Activated T-helper 1 cell treated with anti-CD3 and anti-CD28 coated beads, Interleukin-2, amount 50 U/mL, for 16 hours (primary cell): ENCODE data around the gene RASA4B.
A peak's percentile ranks its signal among the peaks of the same experiment; 100 is the strongest.
"Not testable (repeated sequence)": the region's sequence is repeated elsewhere in the genome, so short reads cannot be mapped to it uniquely, and the experiment has no call there.

ENCODE experiments used
- DNase-seq, 2 donors: peaks; one replicate each; pipeline ENCODE4 v3.0.0-alpha.2; 2020; ENCODE audit warnings: low read depth in 1 of 2, low spot score in 1 of 2

Gene RASA4B

DNA sequence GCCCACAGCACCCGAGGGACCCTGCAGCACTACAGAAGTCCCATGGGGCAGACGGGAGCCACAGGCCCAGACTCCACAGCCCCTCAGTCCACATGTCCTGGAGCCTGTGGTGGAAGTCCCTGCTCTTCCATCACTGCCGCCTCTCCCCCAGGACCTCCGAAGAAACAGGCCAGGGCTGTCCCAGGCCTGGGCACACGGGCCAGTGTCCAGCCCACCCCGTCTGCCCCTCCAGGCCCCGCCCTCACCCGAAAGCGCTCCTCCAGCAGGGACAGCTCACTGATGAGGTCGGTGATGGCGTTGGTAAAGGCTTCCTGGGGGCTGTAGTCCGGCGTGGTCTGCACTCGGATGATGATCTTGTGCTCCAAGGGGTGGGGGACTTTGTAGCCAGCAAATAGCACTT is 43.5 kb downstream of the RASA4B start:
- DNase-seq = not testable (repeated sequence)

DNA sequence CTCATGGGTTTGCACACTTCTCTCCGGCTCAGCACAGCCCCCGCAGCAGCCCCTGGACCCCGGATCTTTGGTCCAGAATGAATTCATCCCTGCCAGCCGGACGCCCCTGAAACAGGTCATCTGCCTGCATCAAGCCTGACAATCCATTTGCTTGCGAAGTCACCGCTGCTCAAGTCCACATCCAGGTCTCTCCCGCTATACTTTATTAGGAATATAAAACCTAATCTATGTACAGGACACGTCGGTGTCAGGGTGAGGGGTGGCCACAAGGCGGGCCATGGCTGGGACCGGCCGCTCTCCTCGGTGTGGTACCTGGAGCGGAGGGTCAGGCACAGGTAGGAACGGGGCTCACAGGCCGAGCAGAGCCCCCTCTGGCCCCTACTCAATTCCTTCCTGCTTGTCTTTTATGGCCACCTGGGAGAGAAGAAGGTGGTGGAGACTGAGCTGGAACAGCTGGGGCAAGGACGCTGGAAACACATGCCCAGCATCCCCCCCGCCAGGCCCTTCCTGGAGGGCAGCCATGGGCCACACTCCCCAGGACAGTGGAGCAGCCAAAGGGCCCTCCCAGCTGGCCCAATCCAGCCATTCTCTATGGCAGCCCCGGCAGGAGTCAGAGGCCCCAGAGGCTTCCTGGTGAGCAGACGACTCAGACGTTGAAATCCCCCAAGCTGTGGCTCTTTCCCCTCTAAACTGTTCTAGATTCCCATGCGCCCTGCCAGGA is 44.1 kb downstream of the RASA4B start:
- no peak for DNase-seq

DNA sequence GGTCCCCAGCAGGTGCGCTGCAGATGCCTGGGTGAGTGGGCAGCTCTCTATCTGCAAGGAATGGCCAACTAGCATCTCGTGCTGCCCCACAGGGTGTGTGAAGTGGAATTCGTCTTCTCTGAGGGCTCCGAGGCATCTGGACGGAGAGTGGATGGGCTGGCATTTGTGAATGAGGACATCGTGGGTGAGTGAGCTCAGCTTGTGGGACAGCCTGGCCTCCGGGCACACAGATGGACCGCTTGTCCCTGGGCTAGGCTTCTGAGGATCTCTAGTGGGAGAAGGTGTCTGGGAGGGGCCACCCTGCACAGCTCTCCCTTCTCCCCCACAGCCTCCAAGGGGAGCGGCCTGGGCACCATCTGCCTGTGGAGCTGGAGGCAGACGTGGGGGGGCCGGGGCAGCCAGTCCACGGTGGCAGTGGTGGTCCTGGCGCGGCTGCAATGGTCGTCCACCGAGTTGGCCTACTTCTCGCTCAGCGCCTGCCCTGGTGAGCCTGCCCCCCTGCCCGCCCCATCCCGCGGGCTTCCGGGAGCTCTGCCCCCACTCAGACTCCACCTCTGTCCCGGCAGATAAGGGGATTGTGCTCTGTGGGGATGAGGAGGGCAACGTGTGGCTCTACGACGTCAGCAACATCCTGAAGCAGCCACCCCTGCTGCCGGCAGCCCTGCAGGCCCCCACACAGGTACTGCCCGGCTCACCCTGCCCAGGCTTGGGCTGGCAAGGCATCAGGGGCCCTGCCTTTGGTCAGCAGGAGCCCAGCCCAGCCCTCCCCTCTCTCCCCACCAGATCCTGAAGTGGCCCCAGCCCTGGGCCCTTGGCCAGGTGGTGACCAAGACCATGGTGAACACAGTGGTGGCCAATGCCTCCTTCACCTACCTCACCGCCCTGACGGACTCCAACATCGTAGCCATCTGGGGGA is 45.2 kb downstream of the RASA4B start:
- no peak for DNase-seq

DNA sequence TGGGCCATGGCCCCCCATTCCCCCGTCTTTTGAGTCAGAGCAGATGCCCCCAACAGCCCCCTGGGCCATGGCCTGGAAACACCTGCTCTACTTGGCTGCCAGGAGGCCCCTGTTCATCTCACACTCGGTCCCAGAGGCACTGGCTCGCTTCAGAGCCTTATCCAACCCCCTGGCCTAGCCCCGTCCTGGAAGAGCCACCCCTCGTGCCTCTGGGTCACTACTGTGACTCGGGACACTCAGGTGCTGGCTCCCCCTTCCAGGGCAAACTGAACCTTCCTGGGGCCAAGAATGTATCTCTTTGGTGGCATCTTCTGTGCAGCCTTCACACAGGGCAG is 45.8 kb downstream of the RASA4B start:
- no peak for DNase-seq

DNA sequence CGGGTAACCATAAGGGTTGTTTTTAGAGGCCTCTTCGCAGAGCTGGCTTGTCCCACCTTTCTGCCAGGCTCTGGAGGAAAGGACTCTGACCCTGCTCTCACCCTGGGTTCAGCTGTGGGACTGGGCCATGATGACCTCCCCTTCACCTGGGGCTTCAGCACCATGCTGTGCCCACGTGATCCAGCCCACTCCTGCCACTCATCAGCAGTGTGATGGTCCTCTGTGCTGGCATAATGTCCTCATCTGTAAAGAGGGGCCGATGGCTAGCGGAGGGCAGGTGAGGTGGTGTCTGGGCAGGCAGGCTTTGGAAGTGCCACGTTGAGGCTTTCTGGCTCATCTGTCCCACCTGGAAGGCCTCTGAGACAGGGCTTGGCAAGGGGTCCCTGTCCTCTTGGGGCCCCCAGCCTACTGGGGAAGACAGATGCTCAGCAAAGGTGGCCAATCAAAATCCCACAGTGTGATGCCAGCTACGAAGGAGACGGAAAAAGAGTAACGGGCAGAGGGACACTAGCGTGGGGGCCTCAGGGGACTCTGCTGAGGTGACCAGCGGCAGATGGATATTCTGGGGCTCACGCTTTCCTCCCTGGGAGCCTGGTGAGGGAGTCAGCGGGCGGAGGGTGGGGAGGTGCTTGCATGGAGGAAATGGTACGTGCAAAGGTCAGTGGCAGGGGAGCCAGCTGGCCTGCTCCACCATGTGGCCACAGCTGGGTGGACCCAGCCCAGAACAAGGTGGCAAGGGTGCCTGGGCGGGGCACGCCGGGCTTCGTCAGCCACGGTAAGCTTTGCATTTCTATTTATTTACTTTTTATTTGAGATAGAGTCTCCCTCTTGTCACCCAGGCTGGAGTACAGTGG is 47.4 kb downstream of the RASA4B start:
- DNase-seq = no peak

DNA sequence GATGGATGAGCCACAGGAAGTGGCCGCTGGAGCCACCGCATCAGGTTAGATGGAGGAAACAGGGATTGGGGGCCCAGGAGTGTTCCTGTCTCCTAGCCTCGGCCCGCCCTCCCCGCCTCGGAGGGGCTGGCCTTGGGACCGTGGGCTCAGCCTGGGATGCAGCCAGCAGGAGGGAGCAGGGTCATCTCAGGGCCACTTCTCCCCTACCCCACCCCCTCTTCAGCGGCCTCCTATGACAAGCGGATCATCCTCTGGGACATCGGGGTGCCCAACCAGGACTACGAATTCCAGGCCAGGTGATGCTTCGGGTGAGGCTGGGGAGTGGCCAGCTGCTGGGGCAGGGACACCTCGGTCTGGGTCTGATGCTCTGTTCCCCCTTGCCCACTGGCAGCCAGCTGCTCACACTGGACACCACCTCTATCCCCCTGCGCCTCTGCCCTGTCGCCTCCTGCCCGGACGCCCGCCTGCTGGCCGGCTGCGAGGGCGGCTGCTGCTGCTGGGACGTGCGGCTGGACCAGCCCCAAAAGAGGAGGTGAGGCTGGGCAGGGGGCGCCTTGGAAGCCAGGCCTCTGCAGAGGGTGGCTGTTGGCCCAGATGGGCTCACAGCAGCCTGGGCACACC is 48.1 kb downstream of the RASA4B start:
- DNase-seq = no peak

DNA sequence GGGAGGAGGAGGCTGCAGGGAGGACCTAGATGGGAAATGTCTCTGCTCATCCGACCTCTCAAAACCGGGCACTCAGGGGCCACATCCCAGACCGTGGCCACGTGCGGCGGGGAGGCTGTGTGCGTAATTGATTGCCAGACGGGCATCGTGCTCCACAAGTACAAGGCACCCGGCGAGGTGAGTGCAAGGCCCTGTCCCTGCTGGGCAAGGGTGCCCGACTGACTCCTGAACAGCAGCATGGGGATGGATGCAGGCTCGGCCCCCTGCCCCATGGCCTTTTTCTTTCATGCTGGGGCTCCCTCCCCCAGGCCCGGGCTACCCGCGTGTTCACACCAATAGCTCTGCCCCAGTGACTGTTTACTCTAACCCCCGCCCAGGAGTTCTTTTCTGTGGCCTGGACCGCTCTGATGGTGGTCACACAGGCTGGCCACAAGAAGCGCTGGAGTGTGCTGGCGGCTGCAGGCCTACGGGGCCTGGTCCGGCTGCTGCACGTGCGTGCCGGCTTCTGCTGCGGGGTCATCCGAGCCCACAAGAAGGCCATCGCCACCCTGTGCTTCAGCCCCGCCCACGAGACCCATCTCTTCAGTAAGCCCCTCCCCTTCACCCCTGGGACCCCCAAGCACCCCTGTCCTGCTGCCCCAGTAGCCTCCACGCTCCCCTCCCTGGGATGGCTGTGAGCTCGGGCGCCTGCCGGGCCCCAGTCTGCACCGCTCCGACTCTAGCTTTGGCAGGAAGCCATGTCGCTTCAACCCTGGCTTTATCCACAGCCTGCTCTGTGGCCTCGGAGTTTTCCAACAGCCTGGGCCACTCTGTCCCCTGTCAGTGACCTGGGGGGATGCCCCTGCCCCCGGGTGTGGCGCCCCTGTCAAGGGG is 48.9 kb downstream of the RASA4B start:
- no peak for DNase-seq

DNA sequence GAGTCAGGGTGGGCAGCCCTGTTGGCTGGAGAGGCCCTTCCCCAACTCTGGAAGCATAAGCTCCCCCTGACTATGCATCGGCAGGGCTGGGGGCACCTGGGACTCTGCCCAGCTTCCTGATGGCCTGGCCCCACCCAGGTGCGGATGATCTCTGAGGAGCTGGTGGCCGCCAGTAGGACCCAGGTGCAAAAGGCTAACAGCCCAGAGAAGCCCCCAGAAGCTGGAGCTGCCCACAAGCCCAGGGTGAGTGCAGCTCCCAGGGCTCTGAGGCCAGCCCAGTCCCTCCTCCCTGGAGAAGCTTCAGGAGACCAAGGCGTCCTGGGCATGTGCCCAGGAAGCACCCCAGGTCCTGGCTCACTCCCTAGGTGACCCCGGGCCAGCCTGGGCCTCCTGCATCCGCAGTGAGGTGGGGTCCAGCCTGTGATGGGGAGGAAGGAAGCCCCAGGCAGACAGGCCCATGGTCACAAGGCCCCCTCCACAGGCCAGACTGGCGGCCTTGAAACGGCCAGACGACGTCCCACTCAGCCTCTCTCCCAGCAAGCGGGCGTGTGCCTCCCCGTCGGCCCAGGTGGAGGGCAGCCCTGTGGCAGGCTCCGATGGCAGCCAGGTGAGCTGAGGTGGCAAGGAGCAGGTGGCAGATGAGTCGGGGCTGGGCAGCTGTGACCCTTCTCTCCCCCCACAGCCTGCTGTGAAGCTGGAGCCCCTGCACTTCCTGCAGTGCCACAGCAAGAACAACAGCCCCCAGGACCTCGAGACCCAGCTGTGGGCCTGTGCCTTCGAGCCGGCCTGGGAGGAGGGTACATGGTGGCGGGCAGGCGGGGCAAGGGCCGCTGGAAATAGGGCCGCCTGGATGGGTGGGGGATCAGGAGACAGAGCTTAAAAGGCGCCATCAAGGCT is 49.7 kb downstream of the RASA4B start:
- DNase-seq = no peak

DNA sequence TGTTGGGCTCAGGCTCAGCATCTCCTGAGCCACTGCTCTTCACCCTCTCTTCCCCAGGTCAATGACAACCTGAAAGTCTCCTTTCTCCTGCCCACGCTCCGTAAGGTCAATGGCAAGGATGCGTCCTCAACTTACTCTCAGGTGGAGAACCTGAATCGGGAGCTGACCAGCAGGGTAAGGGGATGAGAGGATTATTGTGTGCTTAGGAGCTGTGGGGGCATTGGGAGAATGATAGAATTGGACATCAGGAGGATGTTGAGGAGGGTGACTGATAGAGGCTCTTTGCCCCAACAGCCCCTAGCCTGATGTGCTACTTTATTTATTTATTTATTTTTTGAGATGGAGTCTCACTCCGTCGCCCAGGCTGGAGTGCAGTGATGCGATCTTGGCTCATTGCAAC is 51.5 kb downstream of the RASA4B start:
- no peak for DNase-seq

DNA sequence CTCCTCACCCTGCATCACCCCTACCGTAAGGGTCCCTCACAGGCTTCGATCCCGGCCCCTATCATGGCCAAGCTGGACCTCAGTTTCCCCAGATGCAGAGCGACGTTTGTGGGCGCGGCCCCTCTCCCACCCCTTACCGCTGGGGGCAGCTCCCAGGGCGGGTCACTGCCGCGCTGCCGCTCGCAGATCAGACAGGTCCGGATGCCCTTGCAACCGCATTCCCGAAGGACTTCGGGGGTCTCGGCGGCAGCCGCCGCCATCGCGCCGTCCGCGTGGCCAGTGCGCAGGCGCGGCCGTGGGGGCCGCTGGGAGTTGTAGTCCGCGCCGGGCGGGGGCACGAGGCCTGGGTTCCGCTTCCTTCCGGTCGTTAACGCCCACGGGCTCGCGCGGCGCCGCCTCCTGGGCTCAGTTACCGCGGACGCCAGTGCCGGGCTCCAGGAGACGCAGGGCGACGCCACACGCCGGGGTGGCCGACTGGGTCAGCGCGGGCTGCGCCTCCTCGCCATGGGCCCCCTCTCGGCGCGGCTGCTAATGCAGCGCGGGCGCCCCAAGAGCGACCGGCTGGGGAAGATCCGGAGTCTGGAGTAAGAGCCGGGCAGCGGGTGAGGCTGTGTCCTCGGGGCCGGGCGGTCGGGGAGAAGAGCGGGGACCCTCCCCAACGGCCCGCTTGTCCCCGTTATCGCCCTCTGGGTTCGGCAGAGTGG is 52.8 kb downstream of the RASA4B start, which contains the start of the genes ALKBH4 and LRWD1:
ALKBH4 (minus strand) TSS at position 287 of the 704 bp plus-strand sequence; CDS start at position 260, 27 bp downstream.
LRWD1 (plus strand) TSS at position 408 of the 704 bp plus-strand sequence; CDS start at position 505, 97 bp downstream.
- peak; percentile 89 to 94 for DNase-seq

DNA sequence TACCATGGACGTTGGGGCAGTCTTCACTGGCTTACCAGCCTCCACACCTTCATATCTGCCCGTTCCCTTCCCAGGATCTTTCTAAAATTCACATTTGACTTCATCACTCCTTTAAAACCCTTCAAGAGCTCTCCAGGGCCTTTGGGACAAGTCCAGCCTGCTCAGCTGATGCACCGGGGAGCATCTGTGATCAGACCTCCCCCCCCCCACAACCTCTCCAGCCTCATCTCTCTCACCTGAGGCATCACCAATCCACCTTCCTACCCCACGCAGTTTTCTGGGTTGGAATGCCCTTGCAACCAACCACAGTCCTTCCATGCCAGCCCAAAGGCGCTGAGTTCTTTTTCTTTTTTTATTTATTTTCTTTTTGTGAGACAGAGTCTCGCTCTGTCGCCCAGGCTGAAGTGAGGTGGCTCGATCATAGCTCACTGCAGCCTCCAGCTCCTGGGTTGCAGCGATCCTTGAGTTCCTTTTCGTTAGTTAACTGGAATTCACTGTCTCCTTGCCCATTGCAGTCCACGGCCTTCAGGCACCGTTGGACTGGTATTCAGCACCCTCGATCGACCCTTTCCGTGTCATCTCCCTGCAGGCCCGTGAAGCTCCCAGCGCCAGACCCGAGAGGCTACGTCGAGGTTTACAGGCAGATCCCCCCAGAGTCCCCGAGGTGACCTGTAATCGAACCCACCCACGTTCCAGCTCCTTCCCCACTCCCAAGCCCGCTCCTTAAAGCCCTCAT is 53.6 kb downstream of the RASA4B start:
- DNase-seq = no peak

DNA sequence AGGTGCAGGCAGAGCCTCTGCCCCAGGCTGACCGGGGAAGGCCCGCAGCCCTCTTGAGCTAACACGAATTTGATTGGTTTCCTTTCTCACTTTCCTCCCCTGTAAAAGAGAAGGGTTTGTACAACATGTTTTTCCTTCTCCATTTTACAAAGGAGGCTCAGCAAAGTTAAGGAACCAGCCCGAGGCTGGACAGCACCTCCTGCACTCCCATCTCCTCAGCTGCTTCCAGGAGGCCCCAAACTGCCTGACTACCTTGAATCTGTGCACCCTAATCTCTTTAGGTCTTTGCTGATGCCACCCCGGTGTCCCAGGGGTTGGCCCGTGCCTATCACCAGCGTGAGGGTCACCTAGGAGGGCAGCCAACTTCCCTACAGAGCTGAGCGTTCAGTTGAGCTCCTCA is 57.1 kb downstream of the RASA4B start:
- no peak for DNase-seq

DNA sequence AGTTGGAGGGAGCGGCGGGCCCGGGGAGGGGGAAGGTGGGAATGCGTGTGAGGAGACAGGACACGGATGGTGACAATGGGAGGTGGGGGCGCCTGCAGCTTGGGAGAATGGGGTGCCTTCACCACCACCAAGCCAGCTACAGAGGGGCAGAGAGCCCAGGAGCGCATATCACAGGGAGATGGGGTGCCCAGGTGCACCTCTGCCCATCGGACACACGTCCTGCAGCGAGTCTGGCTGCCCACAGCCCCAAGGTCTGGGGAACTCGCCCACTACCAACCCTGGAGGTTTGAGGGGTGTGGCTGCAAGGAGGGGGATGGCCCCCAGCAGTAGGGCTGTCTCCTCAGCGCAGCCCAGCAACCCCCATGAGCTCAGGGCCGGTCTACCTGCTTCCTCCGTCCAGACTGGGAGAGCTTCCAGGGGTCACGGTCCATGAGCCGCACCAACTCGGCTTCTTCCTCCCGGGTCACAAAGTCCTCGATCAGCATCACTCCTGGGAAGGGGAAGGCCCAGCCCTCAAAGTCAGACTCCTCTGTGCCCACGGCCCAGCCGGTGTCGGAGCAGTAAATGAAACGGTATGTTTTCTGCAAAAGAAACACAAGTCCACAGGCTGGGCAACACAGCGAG is 58.2 kb downstream of the RASA4B start:
- no peak for DNase-seq

DNA sequence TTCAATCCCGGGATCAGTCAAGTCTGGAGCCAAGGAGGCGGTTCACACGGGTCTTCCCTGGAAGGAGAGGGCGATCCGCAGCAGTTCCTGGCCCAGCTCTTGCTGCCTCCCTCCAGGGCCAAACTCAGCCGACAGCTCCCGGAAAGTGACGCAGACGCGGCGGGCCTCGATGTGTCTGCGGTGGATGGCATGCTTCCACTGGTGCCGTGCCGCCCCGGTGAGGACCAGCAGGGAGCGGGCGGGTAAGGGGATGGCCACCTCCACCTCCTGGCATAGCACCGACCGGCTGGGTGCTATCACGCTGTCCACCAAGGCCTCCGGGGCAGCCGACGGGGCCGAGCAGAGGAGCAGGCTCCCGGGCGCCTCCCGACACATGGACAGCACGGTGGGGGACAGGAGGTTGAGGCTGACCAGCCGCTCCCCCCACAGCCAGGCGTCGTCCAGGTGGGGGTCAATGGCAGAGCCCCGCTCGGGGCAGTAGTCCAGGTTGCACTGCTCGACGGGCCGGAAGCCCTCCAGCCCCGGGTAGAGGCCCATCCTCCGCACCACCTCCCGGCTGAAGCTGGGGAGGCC is 60.1 kb downstream of the RASA4B start:
- DNase-seq = no peak

DNA sequence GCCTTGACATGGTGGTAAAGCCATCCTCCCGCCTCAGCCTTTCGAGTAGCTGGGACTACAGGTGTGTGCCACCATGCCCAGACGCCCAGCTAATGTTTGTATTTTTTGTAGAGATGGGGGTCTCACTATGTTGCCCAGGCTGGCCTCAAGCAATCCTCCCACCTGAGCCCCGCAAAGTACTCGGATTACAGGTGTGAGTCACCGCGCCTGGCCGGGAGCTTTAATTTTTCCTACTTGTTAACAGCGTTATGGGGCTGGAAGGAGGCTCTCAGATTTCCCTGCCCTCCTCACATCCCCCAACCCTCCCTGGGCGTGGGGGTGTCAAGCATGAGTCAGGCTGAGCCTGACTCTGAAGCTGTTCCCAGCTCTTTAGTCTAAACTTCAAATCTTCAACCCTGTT is 61.2 kb downstream of the RASA4B start:
- no peak for DNase-seq

DNA sequence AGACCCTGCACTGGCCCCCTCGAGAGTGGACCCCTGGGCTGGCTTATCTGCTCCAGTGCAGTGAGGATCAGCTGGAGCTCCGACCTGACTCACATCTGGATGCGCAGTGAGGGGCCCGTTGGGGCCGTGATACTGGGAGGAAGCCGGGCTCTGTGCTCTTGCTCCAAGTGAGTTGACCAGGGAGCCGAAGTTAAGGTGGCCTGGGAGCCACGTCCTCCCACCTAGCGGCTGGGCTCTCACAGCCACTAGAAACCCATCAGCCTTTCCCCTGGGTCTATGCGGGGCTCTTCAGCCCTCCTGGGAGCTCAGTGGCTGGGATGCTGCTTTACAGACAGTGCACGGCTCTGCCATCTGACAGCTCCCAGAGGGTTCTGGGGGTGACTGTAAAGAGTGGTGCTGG is 62.0 kb downstream of the RASA4B start:
- no peak for DNase-seq

DNA sequence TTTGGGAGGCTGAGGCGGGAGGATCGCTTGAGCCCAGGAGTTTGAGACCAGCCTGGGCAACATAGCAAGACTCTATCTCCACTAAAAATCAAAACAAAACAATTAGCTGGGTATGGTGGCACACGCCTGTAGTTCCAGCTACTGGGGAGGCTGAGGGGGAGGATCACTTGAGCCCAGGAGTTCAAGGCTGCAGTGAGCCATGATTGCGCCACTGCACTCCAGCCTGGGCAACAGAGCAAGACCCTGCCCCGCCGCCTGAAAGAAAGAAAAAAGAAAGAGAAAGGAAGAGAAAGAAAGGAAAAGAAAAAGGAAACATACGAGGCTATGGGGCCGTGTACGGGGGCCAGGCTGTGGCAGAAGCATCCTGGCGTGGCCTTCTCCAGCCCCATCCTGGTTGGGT is 62.6 kb downstream of the RASA4B start:
- not testable (repeated sequence) for DNase-seq
